Fibroblast of lung (primary cell): ENCODE measurements around the gene PDGFB.

Experiments used
- CTCF ChIP-seq, 2 donors: IDR thresholded peaks in 1 of 2; conservative IDR thresholded peaks in 1 of 2; 1 replicate in 1 of 2; 2 replicates in 1 of 2; pipeline ENCODE4 v1.5.1; 2011 to 2012; ENCODE audit warnings: low read length in 2 of 2, control low read depth in 1 of 2, inconsistent platforms in 1 of 2, low read depth in 1 of 2, mild to moderate bottlenecking in 1 of 2
- EZH2 ChIP-seq: IDR thresholded peaks from 2 replicates; pipeline ENCODE4 v1.5.1; 2012; ENCODE audit warnings: low read length, control low read depth, mild to moderate bottlenecking; ENCODE audit errors: missing control alignments

GRCh38 chr22:39176143-39176713, 68.6 kb downstream of the PDGFB start:
- TF ChIP-seq CTCF (conservative IDR thresholded peaks at IDR 0.05 in 1 of 2, IDR thresholded peaks at IDR 0.05 in 1 of 2; ENCODE audit: low read depth in 1 of 2, low read length in 2 of 2) (no peak), EZH2 (no peak)
